GM12878 (cell line): Measurements from ENCODE around the gene TRIAP1. TPM values are rescaled to one million over a fixed set of nuclear protein-coding genes. Genes with fewer than 3 reads are reported as not detected.

ENCODE experiments used
- BHLHE40 ChIP-seq, 2 experiments: fragments of 450-650 bp in 1 of 2; IDR thresholded peaks; 2 replicates each; pipeline ENCODE4 v1.6.1; 2011 to 2017; ENCODE audit warnings: low read depth in 2 of 2, borderline replicate concordance in 1 of 2, improper control_type of control experiment in 1 of 2, low read length in 1 of 2, mild to moderate bottlenecking in 1 of 2
- CBX5 ChIP-seq: sonication (generic); IDR thresholded peaks from 2 replicates; pipeline ENCODE4 v1.6.1; 2016; ENCODE audit warnings: low read depth, moderate library complexity, mild to moderate bottlenecking, inconsistent platforms
- EGR1 ChIP-seq, 2 experiments: IDR thresholded peaks; 1 replicate in 1 of 2; 2 replicates in 1 of 2; pipeline ENCODE4 v1.6.1; 2011 to 2012; ENCODE audit warnings: low read depth in 2 of 2, low read length in 2 of 2, borderline replicate concordance in 1 of 2, mild to moderate bottlenecking in 1 of 2, moderate library complexity in 1 of 2
- RCOR1 ChIP-seq: conservative IDR thresholded peaks from 2 replicates; pipeline ENCODE4 v1.6.1; 2012; ENCODE audit warnings: low read depth, low read length, improper control_type of control experiment
- RUNX3 ChIP-seq: IDR thresholded peaks from 2 replicates; pipeline ENCODE4 v1.6.1; 2012; ENCODE audit warnings: low read length, inconsistent platforms
- SMARCA5 ChIP-seq: fragments of 450-650 bp; IDR thresholded peaks from 2 replicates; pipeline ENCODE4 v1.6.1; 2017; ENCODE audit warnings: mild to moderate bottlenecking
- polyA plus RNA-seq, 11 experiments: library from polyadenylated mRNA; depleted of rRNA in 4 of 11; unstranded in 6 of 11; stranded (reverse) in 5 of 11; fragments of >200 nt; fragmentation: Nextera tagmentation in 4 of 11; fragmentation: Illumina TruSeq in 1 of 11; extraction: Ambion mirVana in 4 of 11; extraction: Trizol in 1 of 11; gene quantifications; 1 replicate in 1 of 11; 2 replicates in 10 of 11; pipeline versions ENCODE4 v1.2.1 to v1.2.3, GENCODE V29; 2011 to 2016; ENCODE audit warnings: inconsistent platforms in 2 of 11, missing spikeins in 2 of 11, low read depth in 1 of 11
- total RNA-seq, 4 experiments: library from RNA; depleted of rRNA in 3 of 4; stranded (reverse); fragments of >200 nt in 3 of 4; fragmentation: Illumina TruSeq in 1 of 4; extraction: Trizol in 1 of 4; gene quantifications; 2 replicates each; pipeline versions ENCODE4 v1.2.1 to v1.2.3, GENCODE V29; 2013 to 2021
- TF ChIP-seq, protein P1 (sequence below): fragments of 150-350 bp; IDR thresholded peaks from 2 replicates; pipeline ENCODE4 v1.6.1; 2016; ENCODE audit warnings: low read depth, low read length

Gene TRIAP1
- total and polyA plus RNA-seq, 10 of the 15 experiments (the other 5 are each of a cell fraction or from before 2014, with no cell fraction given), result 44.8 to 346 (median 80.8) TPM

DNA sequence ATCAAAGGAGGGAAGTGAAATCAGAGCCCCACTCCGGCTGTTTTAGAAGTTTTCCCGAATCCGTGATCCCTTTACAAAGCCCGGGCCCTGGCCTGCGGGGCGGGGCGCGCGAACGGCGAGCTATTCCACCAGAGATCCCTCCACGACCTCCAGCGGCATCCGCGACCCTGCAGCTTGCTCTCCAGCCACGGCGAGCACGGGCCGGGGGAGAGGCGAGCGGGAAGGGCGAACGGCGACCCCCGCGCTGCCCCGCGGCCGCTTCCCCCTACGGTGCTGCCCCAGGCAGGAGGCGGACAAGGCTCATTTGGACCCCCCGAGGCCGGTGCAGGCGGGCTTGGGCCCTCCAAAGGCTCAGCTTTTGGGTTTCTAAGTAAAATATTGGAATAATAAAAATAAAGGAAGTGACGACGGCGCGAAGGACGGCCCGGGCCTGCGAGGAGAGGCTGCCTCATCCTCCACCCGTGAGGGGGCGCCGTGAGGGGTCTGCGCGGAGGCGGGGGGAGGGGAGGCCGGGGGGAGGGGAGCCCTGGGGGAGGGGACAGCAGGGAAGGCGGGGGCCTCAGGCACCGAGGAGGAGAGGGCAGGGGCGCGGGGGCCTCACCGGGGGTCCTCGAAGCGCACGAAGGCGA lies 22.8 kb upstream of the TRIAP1 start (continued):
- peak; percentile 20; the same call in 1 of the 2 replicates for TF ChIP-seq CBX5
- TF ChIP-seq RCOR1, result no peak
- no peak for TF ChIP-seq RUNX3
- TF ChIP-seq SMARCA5, result no peak
- TF ChIP-seq, protein P1, sequence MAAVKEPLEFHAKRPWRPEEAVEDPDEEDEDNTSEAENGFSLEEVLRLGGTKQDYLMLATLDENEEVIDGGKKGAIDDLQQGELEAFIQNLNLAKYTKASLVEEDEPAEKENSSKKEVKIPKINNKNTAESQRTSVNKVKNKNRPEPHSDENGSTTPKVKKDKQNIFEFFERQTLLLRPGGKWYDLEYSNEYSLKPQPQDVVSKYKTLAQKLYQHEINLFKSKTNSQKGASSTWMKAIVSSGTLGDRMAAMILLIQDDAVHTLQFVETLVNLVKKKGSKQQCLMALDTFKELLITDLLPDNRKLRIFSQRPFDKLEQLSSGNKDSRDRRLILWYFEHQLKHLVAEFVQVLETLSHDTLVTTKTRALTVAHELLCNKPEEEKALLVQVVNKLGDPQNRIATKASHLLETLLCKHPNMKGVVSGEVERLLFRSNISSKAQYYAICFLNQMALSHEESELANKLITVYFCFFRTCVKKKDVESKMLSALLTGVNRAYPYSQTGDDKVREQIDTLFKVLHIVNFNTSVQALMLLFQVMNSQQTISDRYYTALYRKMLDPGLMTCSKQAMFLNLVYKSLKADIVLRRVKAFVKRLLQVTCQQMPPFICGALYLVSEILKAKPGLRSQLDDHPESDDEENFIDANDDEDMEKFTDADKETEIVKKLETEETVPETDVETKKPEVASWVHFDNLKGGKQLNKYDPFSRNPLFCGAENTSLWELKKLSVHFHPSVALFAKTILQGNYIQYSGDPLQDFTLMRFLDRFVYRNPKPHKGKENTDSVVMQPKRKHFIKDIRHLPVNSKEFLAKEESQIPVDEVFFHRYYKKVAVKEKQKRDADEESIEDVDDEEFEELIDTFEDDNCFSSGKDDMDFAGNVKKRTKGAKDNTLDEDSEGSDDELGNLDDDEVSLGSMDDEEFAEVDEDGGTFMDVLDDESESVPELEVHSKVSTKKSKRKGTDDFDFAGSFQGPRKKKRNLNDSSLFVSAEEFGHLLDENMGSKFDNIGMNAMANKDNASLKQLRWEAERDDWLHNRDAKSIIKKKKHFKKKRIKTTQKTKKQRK, result no peak
- TF ChIP-seq BHLHE40 (IDR thresholded peaks at IDR 0.05; ENCODE audit: borderline replicate concordance in 1 of 2, low read depth in 2 of 2, low read length in 1 of 2), result 0 out of 4 replicates have a peak, but pooled peaks of 1 of the 2 experiments have one; percentile 2
- peak in 1 of 2 experiments; percentile 55; a peak in 1 of 3 replicates for TF ChIP-seq EGR1 (IDR thresholded peaks at IDR 0.05; ENCODE audit: borderline replicate concordance in 1 of 2, low read depth in 2 of 2, low read length in 2 of 2)
